Metanephros (tissue), 2 donors: ENCODE measurements around the gene OSCP1. TPM values are rescaled to one million over a fixed set of nuclear protein-coding genes. Genes with fewer than 3 reads are reported as not detected.

Experiments used
- small RNA-seq: library from RNA; depleted of rRNA; stranded (forward); fragments of <200 nt; gene quantifications from one replicate; pipeline ENCODE3, GENCODE V24; 2014; ENCODE audit warnings: low replicate concordance
- total RNA-seq: library from RNA; depleted of rRNA; stranded (reverse); fragments of >200 nt; gene quantifications from one replicate; pipeline ENCODE4 v1.2.3, GENCODE V29; 2014

OSCP1 gene
- total RNA-seq: 23.4 TPM

GRCh38 chr1:36450270-36450918 is at the start of gene OSCP1:
TSS of gene OSCP1 (minus strand) at chr1:36450451. CDS start at chr1:36450369, 82 bp downstream.

GRCh38 chr1:36482724-36483388 is 32.6 kb upstream of the OSCP1 start, which contains the start of gene CSF3R:
TSS of gene CSF3R (minus strand) at chr1:36482913. CDS start at chr1:36479496, 3,417 bp downstream.

GRCh38 chr1:36463803-36464604 is 13.8 kb upstream of the OSCP1 start, which contains the start of gene MRPS15:
TSS of gene MRPS15 (minus strand) at chr1:36464384. CDS start at chr1:36464275, 109 bp downstream.

GRCh38 chr1:36397378-36398230 is 52.6 kb downstream of the OSCP1 start, which contains the start of gene LSM10:
TSS of gene LSM10 (minus strand) at chr1:36397908. CDS start at chr1:36394129, 3,779 bp downstream.

GRCh38 chr1:36385410-36386264 is 64.6 kb downstream of the OSCP1 start, which contains the start of gene STK40:
TSS of gene STK40 (minus strand) at chr1:36385924. CDS start at chr1:36361332, 24,592 bp downstream.

Small RNAs within 50 kb of the gene (small RNA-seq; reads per million reads assigned to genes)
- gene RNU4-27P (not detected), gene SNORA63C (3.8 reads per million, percentile 92 among the genes with 10 or more reads in this experiment)

Other genes with a start within 250 kb of the OSCP1 start
- gene THRAP3, start 226.0 kb downstream of the OSCP1 start, total RNA-seq: 111 TPM
- 19.5 TPM for gene SH3D21, start 144.1 kb downstream of the OSCP1 start, total RNA-seq
- 117 TPM for gene EVA1B, start 126.8 kb downstream of the OSCP1 start, total RNA-seq
- 24.9 TPM for gene STK40, start 64.5 kb downstream of the OSCP1 start, total RNA-seq
- gene LSM10, start 52.5 kb downstream of the OSCP1 start, total RNA-seq: 12.4 TPM
- gene MRPS15, start 13.9 kb upstream of the OSCP1 start, total RNA-seq: 38.2 TPM
- 30.0 TPM for gene CSF3R, start 32.5 kb upstream of the OSCP1 start, total RNA-seq